ENCODE measurements around the gene ESRRG. TPM values are rescaled to one million over a fixed set of nuclear protein-coding genes. Genes with fewer than 3 reads are reported as not detected.

The ESRRG gene
- total RNA-seq, 1 donor from 2014 or later = not detected

DNA sequence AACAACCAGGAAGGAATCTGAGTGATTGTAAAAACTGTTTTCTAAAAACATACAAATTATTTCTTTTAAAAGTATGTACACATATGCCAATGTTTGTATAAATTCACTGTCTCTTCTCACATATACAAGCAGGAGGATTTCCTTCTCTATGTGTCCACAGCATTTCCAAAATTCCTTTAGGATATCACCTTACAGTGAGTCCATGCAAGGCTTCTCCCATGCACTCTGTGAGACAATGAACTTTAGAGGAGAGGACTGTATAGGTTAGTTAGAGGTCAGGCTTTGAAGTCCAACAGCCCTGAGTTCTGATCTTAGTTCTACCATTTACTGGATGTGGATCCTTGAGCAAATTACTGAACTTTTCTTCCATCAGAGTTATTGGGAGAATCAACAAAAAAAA, 265.9 kb downstream of the ESRRG start:
- no peak for DNase-seq (ENCODE audit: low read depth, low spot score)

DNA sequence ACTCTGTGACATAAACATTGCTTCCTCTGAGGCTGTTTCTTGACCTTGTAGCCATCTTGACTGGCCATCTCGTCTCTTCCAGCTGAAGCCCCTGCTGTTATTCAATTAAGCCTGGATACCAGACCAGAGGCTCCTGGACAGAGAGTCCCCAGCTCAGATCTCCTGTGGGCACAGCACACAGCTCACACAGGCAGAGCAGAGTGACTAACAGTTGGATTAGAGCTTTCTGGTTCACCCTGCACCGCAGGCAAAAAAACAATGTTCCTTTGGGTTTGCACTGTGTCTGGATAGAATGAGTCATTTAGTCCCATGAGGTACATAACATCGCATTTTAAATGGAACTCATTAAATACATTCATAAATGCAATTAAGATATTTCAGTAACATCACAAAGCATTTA, 266.5 kb downstream of the ESRRG start:
- no peak for DNase-seq (ENCODE audit: low read depth, low spot score)

DNA sequence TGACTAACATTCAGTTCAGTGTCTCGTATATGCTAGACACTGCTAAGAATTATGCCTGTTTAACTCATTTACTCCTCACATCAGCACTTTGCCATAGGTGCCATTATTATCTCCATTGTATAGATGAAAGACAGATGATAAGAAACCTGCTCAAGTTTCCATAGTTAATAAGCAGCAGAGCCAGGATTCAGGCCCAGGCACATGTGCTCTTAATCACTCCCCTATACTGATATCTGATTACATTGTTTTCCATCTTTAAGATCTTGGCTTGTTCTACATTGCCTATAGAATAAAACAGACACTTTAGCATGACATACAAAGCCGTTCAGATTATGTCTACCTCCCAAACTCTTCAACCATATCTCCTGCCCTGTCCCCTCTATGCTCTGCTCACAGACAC, 269.5 kb downstream of the ESRRG start:
- DNase-seq (ENCODE audit: low read depth, low spot score) = no peak

Data from pulmonary artery endothelial cell (primary cell).